Esophagus muscularis mucosa (tissue), 4 donors: ENCODE results near the gene DCTN5.

Source experiments
- EP300 ChIP-seq: sonication (generic); formaldehyde crosslinking; IDR thresholded peaks from one replicate; pipeline ENCODE4 v1.6.1; 2017; ENCODE audit warnings: antibody characterized with exemption
- POLR2A ChIP-seq: fragments of 450-650 bp; IDR thresholded peaks from one replicate; pipeline ENCODE4 v1.6.1; 2017; ENCODE audit warnings: antibody characterized with exemption, moderate library complexity, mild to moderate bottlenecking, low read depth
- POLR2AphosphoS5 ChIP-seq, 2 donors: sonication (generic); formaldehyde crosslinking; IDR thresholded peaks; one replicate each; pipeline ENCODE4 v1.6.1; 2017; ENCODE audit warnings: antibody characterized with exemption in 2 of 2
- TF ChIP-seq, protein P1 (sequence below), 3 experiments: fragments of 200-600 bp in 2 of 3; fragments of 450-650 bp in 1 of 3; sonication (generic) in 2 of 3; IDR thresholded peaks; one replicate each; pipeline ENCODE4 v1.5.1; 2017 to 2019; ENCODE audit warnings: antibody characterized with exemption in 3 of 3, mild to moderate bottlenecking in 2 of 3, moderate library complexity in 1 of 3

DNA sequence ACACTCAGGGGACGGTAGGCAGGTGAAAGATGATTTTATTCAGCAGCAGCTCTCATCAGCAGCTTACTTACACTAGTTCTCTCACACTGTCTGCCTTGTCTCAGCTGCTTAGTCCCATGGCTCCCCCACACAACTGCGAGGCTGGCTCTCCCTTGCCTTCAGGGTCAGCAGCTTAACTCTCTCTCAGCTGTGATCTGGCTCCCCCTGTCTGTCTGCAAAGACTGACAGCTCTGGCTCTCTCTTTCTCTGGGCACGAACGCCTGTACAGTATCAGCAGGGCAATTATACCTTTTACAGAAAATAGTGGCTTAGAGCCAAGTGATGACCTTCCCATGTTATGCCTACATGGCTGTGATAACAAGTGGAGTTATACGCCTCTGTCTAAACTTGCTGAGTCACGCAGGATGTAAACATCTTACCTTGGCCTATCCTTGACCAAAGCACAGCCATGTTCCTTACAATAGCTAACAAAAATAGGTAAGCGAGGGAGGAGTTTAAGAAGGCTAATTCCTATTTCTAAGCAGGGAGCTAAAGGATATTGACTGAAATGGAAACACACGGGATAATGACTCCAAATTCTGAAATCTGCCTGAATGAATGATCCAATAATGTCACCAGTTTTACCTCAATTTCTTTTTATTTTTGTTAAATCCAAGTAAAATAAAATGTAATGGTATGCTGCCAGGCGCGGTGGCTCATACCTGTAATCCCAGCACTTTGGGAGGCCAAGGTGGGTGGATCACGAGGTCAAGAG is 44.1 kb upstream of the DCTN5 start:
- TF ChIP-seq, protein P1, sequence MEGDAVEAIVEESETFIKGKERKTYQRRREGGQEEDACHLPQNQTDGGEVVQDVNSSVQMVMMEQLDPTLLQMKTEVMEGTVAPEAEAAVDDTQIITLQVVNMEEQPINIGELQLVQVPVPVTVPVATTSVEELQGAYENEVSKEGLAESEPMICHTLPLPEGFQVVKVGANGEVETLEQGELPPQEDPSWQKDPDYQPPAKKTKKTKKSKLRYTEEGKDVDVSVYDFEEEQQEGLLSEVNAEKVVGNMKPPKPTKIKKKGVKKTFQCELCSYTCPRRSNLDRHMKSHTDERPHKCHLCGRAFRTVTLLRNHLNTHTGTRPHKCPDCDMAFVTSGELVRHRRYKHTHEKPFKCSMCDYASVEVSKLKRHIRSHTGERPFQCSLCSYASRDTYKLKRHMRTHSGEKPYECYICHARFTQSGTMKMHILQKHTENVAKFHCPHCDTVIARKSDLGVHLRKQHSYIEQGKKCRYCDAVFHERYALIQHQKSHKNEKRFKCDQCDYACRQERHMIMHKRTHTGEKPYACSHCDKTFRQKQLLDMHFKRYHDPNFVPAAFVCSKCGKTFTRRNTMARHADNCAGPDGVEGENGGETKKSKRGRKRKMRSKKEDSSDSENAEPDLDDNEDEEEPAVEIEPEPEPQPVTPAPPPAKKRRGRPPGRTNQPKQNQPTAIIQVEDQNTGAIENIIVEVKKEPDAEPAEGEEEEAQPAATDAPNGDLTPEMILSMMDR (IDR thresholded peaks at IDR 0.05) = no peak
- no peak for TF ChIP-seq EP300
- TF ChIP-seq POLR2A = no peak
- TF ChIP-seq POLR2AphosphoS5 (IDR thresholded peaks at IDR 0.05) = no peak
